ENCODE results near the gene PCED1B.

- no peak for TF ChIP-seq TAF1 (IDR thresholded peaks at IDR 0.05; ENCODE audit: low read depth)
- no peak for TF ChIP-seq EP300 (IDR thresholded peaks at IDR 0.05; ENCODE audit: borderline replicate concordance)
- no peak for TF ChIP-seq RAD21 (IDR thresholded peaks at IDR 0.05; ENCODE audit: low read depth)
- no peak for TF ChIP-seq CEBPB (IDR thresholded peaks at IDR 0.05)
- no peak for TF ChIP-seq REST (IDR thresholded peaks at IDR 0.05; ENCODE audit: low read depth)
- no peak for TF ChIP-seq EGR1 (IDR thresholded peaks at IDR 0.05)
- no peak for TF ChIP-seq MAX (IDR thresholded peaks at IDR 0.05)
- TF ChIP-seq FOXM1 (IDR thresholded peaks at IDR 0.05; ENCODE audit: borderline replicate concordance, low read depth): no peak
- TF ChIP-seq YY1 (IDR thresholded peaks at IDR 0.05; ENCODE audit: low read depth): no peak
- no peak for TF ChIP-seq TEAD4 (IDR thresholded peaks at IDR 0.05)
- TF ChIP-seq TCF12 (IDR thresholded peaks at IDR 0.05; ENCODE audit: low read depth): no peak
- TF ChIP-seq USF1 (IDR thresholded peaks at IDR 0.05): no peak
- TF ChIP-seq CREB1 (IDR thresholded peaks at IDR 0.05; ENCODE audit: low read depth): no peak
Measured at GRCh38 chr12:47178014-47178413, 98.6 kb downstream of the PCED1B start.
